Stimulated activated CD4-positive, alpha-beta T cell treated with anti-CD3 and anti-CD28 coated beads, TNF-alpha, amount 100 ng/mL, for 4 hours (primary cell): Measurements from ENCODE around the gene PDE1C.

Experiments
- DNase-seq, 3 experiments: peaks; one replicate each; pipeline ENCODE4 v3.0.0-alpha.2; 2020; ENCODE audit warnings: low read depth in 3 of 3

The PDE1C gene

DNA sequence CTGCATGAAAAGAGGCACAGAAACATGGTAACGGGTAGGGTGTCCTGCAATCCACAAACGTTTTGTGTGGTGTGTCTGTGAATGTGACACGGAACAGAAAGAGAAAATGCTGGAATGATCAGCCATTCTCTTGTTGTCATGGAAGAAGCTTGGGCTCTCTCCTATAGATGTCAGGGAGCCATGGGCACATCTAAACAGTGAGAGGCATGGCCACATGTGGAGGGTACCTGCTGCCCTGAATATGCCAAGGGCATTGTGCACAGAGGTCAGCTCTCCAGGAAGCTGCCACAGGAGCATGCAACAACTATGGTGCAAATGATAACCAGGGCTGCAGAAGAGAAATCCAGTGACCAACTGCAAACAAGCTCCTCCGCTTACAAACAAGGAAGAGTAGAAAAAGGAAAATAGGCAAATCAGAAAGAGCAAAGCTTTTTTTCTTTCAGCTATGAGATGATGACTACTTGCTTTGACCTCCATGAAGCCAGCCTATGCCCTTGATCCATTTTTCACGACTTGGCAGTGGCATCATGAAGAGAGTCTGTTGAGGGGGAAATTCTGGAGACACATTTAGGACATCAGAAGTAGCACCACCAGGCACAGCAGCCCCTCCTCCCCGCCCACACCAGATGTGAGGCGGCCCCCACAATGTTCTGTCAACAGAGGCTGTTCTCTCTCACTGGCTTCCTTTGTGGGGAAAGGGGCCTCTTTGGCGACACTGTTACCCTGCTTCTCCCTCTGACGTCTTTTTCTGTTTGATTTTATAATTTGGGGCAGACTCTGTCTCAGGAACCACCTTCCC is 4.8 kb upstream of the PDE1C start:
- no peak for DNase-seq

GRCh38 chr7:32073533-32073932 is 3.3 kb upstream of the PDE1C start:
- DNase-seq: no peak

GRCh38 chr7:32072397-32072796 is 2.2 kb upstream of the PDE1C start:
- no peak for DNase-seq

DNA sequence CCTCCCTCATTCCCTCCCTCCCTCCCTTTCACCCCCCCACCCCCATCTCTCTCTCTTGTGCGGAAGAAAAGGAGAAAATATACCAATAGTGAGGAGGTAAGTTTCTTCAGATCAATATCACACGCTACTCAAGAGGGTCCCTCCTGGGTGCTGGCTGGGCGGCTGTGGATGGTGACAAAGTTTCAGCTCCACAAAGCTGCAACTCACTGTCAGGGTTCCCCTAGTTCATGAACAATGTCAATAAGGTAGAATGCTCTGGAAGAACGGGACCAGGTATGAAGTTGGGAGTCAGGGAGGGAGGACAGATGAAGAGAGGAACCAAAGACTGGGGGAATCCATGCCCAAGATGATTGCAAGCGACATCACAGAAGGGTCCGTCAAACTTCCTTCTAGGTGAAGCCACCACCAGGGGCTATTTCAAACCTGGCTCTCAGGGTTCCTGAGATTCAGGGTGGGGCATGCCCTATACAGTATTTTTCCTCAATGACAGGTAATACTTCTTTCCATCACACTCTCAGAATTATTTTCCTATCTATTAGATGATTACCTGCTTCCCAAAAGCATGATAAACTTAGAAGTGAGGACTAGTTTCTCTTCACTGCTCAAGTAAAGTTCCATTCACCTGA is 1.4 kb upstream of the PDE1C start:
- no peak for DNase-seq

- DNase-seq: no peak
Observed at GRCh38 chr7:32070051-32070405, 179 bp downstream of the PDE1C start.

- DNase-seq: no peak
Observed at GRCh38 chr7:32069116-32069650, 1.0 kb downstream of the PDE1C start.

DNA sequence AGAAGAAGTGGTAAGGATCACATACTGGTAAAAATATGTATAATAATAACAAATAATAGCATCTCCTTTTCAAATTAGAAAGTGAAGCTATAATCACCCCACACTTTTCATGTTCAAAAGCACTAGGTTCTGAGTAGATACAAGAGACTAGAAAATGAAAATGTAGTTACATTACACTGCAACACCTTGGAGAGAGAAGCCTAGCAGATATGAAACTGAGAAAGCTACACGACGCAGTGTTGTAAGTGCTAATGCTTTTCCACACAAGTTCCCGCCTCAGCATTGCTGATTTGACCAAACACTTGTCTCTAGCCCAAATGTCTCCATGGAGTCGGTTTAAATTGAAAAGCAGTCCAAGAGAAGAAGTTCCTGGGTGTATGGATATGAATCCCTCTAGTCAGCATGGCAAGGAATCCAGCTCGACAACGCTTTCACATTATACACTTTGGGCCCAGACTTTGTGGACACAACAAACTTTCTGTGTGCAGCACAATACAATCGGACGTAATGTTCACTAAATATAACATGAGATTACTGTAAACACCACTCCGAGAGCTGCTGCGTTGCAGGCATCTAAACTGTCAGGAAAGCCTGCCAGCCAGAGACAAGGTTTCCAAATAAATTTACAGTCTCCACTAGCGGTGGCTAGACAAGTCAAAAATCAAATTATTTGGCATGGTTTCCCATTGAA is 1.7 kb downstream of the PDE1C start:
- DNase-seq: no peak

DNA sequence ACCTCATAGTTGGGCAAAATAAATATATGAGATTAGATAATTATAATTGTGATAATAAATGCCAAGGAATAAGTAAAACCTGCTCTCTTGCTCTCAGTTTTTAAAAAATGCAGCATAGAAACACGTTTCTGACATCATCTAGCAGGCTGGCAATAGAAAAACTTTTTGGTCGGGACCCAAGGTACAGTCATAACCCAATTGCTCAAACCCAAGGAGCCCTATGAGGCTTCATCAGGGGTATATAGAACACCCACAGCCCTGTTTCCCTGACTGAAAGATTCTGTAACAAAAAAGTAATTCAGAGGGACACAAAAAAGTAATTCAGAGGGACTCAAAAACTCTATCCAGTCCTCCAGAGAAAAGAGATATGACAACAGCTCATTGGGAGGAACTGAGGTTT is 3.8 kb downstream of the PDE1C start:
- DNase-seq: no peak

DNA sequence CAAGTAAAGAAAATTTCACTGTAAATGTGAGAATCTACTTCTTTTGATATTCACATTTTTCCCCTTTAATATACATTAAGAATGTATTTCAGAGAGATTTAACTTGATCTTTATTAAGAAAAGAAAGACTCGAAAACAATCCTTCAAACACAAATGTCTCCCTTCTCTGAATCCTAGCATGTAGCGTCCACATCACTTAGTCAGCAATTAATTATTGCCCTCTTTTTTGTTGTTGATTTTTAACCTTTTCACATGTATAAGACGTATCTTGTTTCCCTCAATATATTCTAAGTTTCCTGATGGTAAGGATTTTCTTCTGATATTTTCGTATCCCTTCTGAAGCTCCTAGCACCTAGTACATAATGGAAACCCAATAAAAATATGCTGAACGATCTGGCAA is 6.6 kb downstream of the PDE1C start:
- no peak for DNase-seq

GRCh38 chr7:32062150-32062549 is 8.1 kb downstream of the PDE1C start:
- DNase-seq: no peak

GRCh38 chr7:32061346-32061745 is 8.9 kb downstream of the PDE1C start:
- DNase-seq: no peak

DNA sequence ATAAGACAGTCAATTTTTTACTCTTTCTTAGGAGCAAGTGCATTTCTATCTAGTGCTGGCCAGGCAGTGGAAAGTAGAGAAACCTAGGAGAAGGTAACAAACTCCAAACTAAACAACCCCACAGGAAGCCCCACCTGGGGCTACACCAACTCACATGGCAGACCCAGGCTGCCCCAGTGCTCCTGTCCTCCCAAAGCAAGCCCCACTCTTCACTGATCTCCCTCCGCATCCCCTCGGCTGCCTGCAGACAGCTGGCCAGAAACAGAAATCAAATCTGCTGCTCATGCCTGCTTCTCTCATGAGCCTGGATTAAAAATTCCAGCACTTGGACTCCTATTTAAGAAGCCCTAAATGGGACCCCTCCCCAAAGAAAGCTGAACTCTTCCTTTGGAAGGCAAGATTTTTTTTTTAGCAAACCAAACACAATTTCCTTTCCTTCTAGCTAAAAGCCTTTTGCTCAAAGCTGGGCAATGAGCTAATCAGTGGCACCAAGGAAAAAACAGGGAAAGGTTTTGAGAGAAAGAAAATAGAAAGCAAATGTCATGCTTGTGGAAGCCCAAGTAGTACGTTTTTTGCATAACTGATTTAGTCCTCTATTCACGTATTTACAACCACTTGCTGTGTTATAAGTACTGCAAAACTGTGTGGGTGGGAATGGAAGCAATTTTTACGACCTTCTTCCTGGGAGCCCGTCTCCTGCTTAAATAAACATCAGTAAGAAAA is 10.8 kb downstream of the PDE1C start:
- DNase-seq: no peak

DNA sequence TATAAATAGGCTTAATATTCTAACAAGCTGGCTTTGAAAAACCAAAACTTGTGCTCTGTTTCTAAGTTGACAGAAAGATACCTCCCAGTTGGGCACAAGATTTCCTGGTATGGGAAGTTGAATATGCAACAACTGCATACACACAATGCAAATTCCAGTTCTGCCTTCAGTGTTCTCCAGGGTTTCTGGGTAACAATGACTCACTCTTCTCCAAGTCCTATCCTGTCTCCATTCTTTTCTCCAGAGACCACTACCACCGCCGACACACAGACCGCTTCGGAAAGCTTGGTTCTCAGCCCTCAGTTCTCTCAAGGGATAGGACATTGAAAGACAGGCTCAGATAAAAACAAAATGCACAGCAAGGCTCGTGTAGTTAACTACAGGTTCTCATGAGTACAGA is 12.2 kb downstream of the PDE1C start:
- DNase-seq: no peak

DNA sequence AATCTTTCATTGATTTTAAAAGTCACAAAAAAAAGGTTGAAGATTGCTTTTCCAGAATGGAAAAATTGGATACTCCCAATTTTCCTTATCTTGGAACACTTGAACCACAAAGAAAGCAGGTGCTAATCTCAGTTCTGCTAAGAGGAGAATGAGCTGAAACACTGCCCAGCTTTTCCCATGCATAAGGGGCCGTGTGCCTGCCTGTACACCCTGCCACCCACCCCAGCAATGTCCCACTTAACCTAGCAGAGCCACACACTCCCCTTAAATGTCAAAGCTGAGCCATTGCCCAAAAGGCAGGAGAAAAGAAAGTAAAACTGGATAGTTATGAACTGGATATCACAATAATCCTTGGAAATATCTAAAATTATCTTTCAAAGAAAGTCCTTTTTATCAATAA is 13.4 kb downstream of the PDE1C start:
- DNase-seq: no peak

DNA sequence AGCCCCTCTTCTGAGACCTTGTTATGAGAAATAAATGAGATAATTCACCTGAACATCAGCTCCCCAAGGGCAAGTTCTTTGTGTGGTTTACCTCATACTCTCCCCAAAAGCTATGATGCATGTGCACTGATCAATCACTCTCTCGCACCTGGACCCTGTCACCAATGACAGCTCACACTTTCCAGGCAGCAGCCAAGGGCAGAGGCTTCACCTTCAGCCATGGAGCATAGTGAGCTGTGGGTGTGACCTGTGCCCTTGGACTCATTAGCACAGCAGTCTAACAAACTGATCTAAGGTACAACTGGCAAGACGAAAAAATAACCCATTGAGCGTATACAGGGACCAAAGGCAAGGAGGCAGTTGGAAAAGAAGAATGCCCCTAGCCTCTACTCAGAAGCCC is 17.0 kb downstream of the PDE1C start:
- DNase-seq: no peak

- no peak for DNase-seq
Observed at GRCh38 chr7:32051128-32051527, 19.1 kb downstream of the PDE1C start.

DNA sequence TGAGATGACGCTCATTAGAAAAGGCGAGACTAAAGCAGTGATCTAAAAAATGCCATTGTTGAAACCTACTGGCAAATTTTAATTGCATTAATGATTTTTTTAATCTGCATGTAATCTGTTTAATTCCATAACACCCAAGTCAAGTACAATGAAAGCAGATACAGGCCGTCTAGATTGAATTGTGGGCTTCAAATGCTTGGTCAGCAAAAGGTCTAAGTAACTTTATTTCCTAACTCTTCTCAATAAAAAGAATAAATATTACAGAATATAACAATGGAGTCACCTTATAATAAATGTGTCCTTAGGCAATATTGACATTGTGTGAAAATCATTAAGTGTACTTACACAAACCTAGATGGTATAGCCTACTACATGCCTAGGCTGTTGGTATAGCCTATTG is 20.6 kb downstream of the PDE1C start:
- DNase-seq: no peak

GRCh38 chr7:32048970-32049491 is 21.2 kb downstream of the PDE1C start:
- no peak for DNase-seq

GRCh38 chr7:32047801-32048200 is 22.4 kb downstream of the PDE1C start:
- DNase-seq: no peak

DNA sequence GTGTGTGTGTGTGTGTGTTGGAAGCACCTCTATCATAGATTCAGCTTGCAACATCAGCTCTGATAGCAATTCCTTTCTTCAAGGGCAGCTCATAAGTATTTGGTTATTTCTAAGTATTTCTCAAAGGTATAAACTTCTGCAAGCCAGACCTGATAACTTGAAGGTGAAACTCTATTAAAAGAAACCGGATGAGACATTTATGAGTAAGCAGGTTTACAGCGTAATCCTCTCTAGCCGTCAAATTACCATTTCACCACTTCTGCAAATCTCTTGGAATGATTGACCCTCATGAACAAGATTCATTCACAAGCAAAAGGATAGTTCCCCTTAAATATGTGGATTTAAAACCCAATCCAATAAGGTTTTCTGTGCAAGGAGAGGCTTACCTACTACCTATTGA is 23.1 kb downstream of the PDE1C start:
- no peak for DNase-seq

- no peak for DNase-seq
Observed at GRCh38 chr7:32045228-32045627, 25.0 kb downstream of the PDE1C start.

GRCh38 chr7:32044739-32045138 is 25.5 kb downstream of the PDE1C start:
- DNase-seq: no peak
